Right renal cortex interstitium (tissue), 3 donors: ENCODE results near the gene INO80. TPM values are rescaled to one million over a fixed set of nuclear protein-coding genes. Genes with fewer than 3 reads are reported as not detected.
A peak's percentile ranks its signal among the peaks of the same experiment; 100 is the strongest.
"Not testable (repeated sequence)": the region's sequence is repeated elsewhere in the genome, so short reads cannot be mapped to it uniquely, and the experiment has no call there.

Experiments used
- DNase-seq, 3 donors: peaks; one replicate each; pipeline ENCODE4 v3.0.0-alpha.2; 2013; ENCODE audit warnings: low read depth in 3 of 3, low spot score in 2 of 3
- polyA plus RNA-seq, 3 donors: library from polyadenylated mRNA; unstranded; fragments of 120-200 nt; gene quantifications; one replicate each; pipeline ENCODE4 v1.2.1, GENCODE V29; 2013; ENCODE audit not compliant: insufficient read length in 3 of 3

INO80 gene
- polyA plus RNA-seq: 10 to 100 TPM; 23.4 to 25.8 (median 23.5) TPM

- peak; percentile 97 to 98 (median 98) for DNase-seq
These were observed at the start of gene INO80 for GRCh38 chr15:41116116-41116961. TSS of gene INO80 (minus strand) at chr15:41116280. CDS start at chr15:41096310, 19,970 bp downstream.

- no peak for DNase-seq
These were observed 45.7 kb upstream of the INO80 start for GRCh38 chr15:41161736-41162135.

GRCh38 chr15:41161336-41161735 lies 45.3 kb upstream of the INO80 start:
- no peak for DNase-seq

GRCh38 chr15:41160639-41161315 lies 44.7 kb upstream of the INO80 start:
- DNase-seq: no peak

GRCh38 chr15:41154412-41154811 lies 38.3 kb upstream of the INO80 start:
- DNase-seq: no peak

GRCh38 chr15:41153733-41154132 lies 37.7 kb upstream of the INO80 start:
- no peak for DNase-seq

- no peak for DNase-seq
These were observed 35.4 kb upstream of the INO80 start for GRCh38 chr15:41151451-41152005.

GRCh38 chr15:41150279-41150678 lies 34.2 kb upstream of the INO80 start:
- no peak for DNase-seq

- no peak for DNase-seq
These were observed 32.0 kb upstream of the INO80 start for GRCh38 chr15:41148065-41148464.

- DNase-seq: no peak
These were observed 23.5 kb upstream of the INO80 start for GRCh38 chr15:41139619-41140018.

- DNase-seq: not testable (repeated sequence)
These were observed 23.0 kb upstream of the INO80 start for GRCh38 chr15:41139112-41139511.

GRCh38 chr15:41135580-41135979 lies 19.5 kb upstream of the INO80 start:
- DNase-seq: not testable (repeated sequence)

GRCh38 chr15:41133454-41133853 lies 17.4 kb upstream of the INO80 start:
- DNase-seq: peak in 1 of 3 donors; percentile 19

- not testable (repeated sequence) for DNase-seq
These were observed 16.0 kb upstream of the INO80 start for GRCh38 chr15:41132094-41132493.

- no peak for DNase-seq
These were observed 12.3 kb upstream of the INO80 start for GRCh38 chr15:41128174-41128902.

GRCh38 chr15:41125931-41126642 lies 10.0 kb upstream of the INO80 start:
- no peak for DNase-seq

GRCh38 chr15:41125063-41125669 lies 9.1 kb upstream of the INO80 start:
- no peak for DNase-seq

- no peak for DNase-seq
These were observed 8.0 kb upstream of the INO80 start for GRCh38 chr15:41124058-41124457.

GRCh38 chr15:41122849-41123248 lies 6.8 kb upstream of the INO80 start:
- no peak for DNase-seq

GRCh38 chr15:41121951-41122350 lies 5.9 kb upstream of the INO80 start:
- no peak for DNase-seq
